CD8-positive, alpha-beta memory T cell (primary cell): ENCODE results near the gene GCAT. TPM values are rescaled to one million over a fixed set of nuclear protein-coding genes. Genes with fewer than 3 reads are reported as not detected.

Source experiments
- CTCF ChIA-PET: fragments of 350-600 bp; sonication (Branson Sonifier 250); formaldehyde crosslinking; loops from one replicate; lab custom pipeline; 2021; ENCODE audit warnings: antibody characterized with exemption; lab: Charles Lee
- POLR2A ChIA-PET: fragments of 350-600 bp; sonication (Branson Sonifier 250); formaldehyde crosslinking; loops from one replicate; lab custom pipeline; 2021; ENCODE audit warnings: antibody characterized with exemption; lab: Charles Lee
- DNase-seq, 5 donors: peaks; one replicate each; pipeline versions ENCODE4 v3.0.0 to v3.0.0-alpha.2; 2020 to 2022; ENCODE audit warnings: mixed read lengths in 1 of 5
- H3K27ac ChIP-seq: one replicate; pipeline ENCODE4 v1.7.0; 2013; ENCODE audit warnings: low read depth, mild to moderate bottlenecking, low read length, moderate library complexity
- H3K27me3 ChIP-seq: 2 replicates; pipeline ENCODE4 v1.7.0; 2013; ENCODE audit warnings: low read length, mild to moderate bottlenecking; ENCODE audit not compliant: insufficient read depth, poor library complexity, severe bottlenecking
- H3K36me3 ChIP-seq: 2 replicates; pipeline ENCODE4 v1.7.0; 2013; ENCODE audit warnings: mild to moderate bottlenecking, low read length, moderate library complexity; ENCODE audit not compliant: insufficient read depth
- H3K4me1 ChIP-seq: 2 replicates; pipeline ENCODE4 v1.7.0; 2013; ENCODE audit warnings: mild to moderate bottlenecking, low read length, moderate library complexity; ENCODE audit not compliant: insufficient read depth
- H3K4me3 ChIP-seq: 2 replicates; pipeline ENCODE4 v1.7.0; 2013; ENCODE audit warnings: mild to moderate bottlenecking, low read length
- H3K9me3 ChIP-seq: 2 replicates; pipeline ENCODE4 v1.7.0; 2013; ENCODE audit warnings: mild to moderate bottlenecking, low read length
- H3K27ac Mint-ChIP-seq, 8 donors: one replicate each; pipeline ENCODE4 v1.8.0; 2020 to 2021; ENCODE audit warnings: mixed read lengths in 8 of 8, mild to moderate bottlenecking in 6 of 8, inconsistent platforms in 3 of 8, moderate library complexity in 3 of 8
- H3K27me3 Mint-ChIP-seq, 2 donors: one replicate each; pipeline ENCODE4 v1.8.0; 2020 to 2021; ENCODE audit warnings: mixed read lengths in 2 of 2, mild to moderate bottlenecking in 1 of 2, moderate library complexity in 1 of 2
- H3K36me3 Mint-ChIP-seq, 3 donors: one replicate each; pipeline ENCODE4 v1.8.0; 2020 to 2021; ENCODE audit warnings: mixed read lengths in 3 of 3, inconsistent platforms in 1 of 3, mild to moderate bottlenecking in 1 of 3
- H3K4me1 Mint-ChIP-seq, 3 donors: one replicate each; pipeline ENCODE4 v1.8.0; 2020 to 2021; ENCODE audit warnings: mixed read lengths in 3 of 3, inconsistent platforms in 1 of 3, mild to moderate bottlenecking in 1 of 3
- H3K4me3 Mint-ChIP-seq, 7 donors: one replicate each; pipeline ENCODE4 v1.8.0; 2020 to 2021; ENCODE audit warnings: mixed read lengths in 7 of 7, mild to moderate bottlenecking in 6 of 7, moderate library complexity in 4 of 7, inconsistent platforms in 2 of 7
- H3K9me3 Mint-ChIP-seq, 5 donors: one replicate each; pipeline ENCODE4 v1.8.0; 2020 to 2022; ENCODE audit warnings: mixed read lengths in 5 of 5, mild to moderate bottlenecking in 3 of 5, moderate library complexity in 2 of 5, inconsistent platforms in 1 of 5
- polyA plus RNA-seq: library from polyadenylated mRNA; unstranded; fragments of 300-500 nt; fragmentation: Illumina TruSeq; gene quantifications from one replicate; pipeline ENCODE4 v1.2.3, GENCODE V29; 2021
- total RNA-seq, 2 experiments: library from RNA; stranded (reverse); gene quantifications; one replicate each; pipeline ENCODE4 v1.2.3, GENCODE V29; 2021

Gene GCAT
- total and polyA plus RNA-seq, 3 experiments from 2014 or later, result 1.6 to 10.0 (median 9.3) TPM

DNA sequence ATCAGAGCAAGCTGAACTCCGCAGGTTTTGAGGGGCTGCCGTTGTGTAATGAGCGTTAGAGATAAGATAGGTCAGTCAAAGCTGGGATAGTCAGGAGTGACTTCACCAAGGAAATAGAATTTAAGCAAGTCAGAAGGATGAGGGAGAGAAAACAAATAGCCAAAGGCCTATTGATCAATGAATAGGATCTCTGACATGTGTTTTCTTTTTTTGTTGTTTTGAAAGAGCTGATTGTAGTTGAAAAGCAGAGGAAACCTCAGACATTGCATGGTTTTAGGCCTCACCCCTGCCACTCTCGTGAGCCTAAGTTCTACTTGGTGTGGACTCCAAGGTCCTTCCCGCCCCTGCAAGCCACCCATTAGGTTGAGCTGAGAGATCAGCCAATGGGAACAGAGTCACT, 44.7 kb downstream of the GCAT start:
- H3K9me3 Mint-ChIP-seq, result no peaks in the 10 kb centered on the region
- Histone ChIP-seq H3K36me3 (peaks cover 30% of the 10 kb centered on the region), H3K9me3 (no peaks in the 10 kb centered on the region), H3K4me1 (peaks cover 36% of the 10 kb centered on the region), H3K4me3 (no peak overlapping the region), H3K27ac (no peak overlapping the region), H3K27me3 (no peaks in the 10 kb centered on the region)
- peaks cover 0 to 1% of the 10 kb centered on the region in 2 donors for H3K27me3 Mint-ChIP-seq
- peak overlapping the region in 1 of 7 donors; percentile 44 for H3K4me3 Mint-ChIP-seq
- peaks cover 8 to 65% (median 10%) of the 10 kb centered on the region in 3 donors for H3K36me3 Mint-ChIP-seq
- ChIA-PET POLR2A (no interaction called here), CTCF (interaction anchor here (1.2 to 1.7 kb wide), 2 partner anchors 8 to 11 kb away, joined by 5 read pairs; partner anchors contain the start of gene ANKRD54)
- H3K4me1 Mint-ChIP-seq, result peaks cover 50 to 69% (median 63%) of the 10 kb centered on the region in 3 donors
- no peak for DNase-seq
- H3K27ac Mint-ChIP-seq, result no peak overlapping the region

DNA sequence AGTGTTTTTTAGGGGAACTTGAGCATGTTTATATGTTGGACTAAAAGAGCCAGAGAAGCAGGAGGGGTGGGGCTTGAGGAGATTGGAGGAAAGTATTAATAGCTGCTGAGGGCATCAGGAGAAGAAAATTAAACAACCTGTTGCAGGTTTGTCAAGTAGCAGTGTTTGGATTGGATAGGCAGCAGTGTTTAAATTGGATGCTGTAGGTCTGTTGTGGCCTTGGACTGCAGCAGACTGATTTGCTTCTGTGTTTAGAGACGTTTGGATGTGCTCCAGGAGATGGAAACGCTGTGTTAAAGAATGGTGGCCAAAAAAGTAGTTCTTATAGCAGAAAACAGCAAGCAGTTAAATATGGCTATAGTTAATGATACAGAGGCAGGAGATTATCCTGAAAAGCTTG, 47.2 kb downstream of the GCAT start:
- H3K4me1 ChIP-seq, result peaks cover 25% of the 10 kb centered on the region
- ChIA-PET POLR2A (interaction anchor here (1.1 kb wide), 1 partner anchor 11 kb away, joined by 3 read pairs; the partner anchor contains the start of gene ANKRD54), CTCF (interaction anchor here (1.1 to 3.5 kb wide), 3 partner anchors 8 to 37 kb away, joined by 5 to 13 read pairs (median 5); no protein-coding TSS in a partner anchor)
- Mint-ChIP-seq H3K9me3 (no peaks in the 10 kb centered on the region), H3K4me1 (peaks cover 40 to 53% (median 47%) of the 10 kb centered on the region in 3 donors), H3K36me3 (peaks cover 11 to 72% (median 17%) of the 10 kb centered on the region in 3 donors), H3K27ac (peak overlapping the region in 4 of 8 donors; percentile 0 to 17 (median 8)), H3K4me3 (peak overlapping the region in 1 of 7 donors; percentile 51), H3K27me3 (peaks cover 0 to 1% of the 10 kb centered on the region in 2 donors)
- peaks cover 43% of the 10 kb centered on the region for H3K36me3 ChIP-seq
- no peak overlapping the region for H3K4me3 ChIP-seq
- H3K27me3 ChIP-seq, result no peaks in the 10 kb centered on the region
- no peak for DNase-seq
- no peaks in the 10 kb centered on the region for H3K9me3 ChIP-seq
- H3K27ac ChIP-seq, result no peak overlapping the region

DNA sequence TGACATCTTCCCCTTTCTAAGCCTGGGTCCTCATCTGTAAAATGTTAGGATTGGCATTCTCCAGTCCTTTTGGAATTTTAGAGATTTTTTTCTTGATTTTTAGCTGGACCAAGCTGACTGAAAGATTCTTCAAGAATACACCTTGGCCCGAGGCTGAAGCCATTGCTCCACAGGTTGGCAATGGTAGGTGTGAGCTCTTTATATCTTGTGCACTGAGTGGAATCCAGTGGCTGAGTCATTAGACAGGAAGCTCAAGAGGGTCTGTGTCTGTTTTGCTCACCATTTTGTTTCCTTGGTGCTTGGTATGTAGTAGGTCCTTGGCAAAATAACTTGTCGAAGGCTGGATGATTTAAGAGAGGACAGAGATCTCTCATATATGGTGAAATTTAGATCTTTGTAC, 47.7 kb downstream of the GCAT start:
- Mint-ChIP-seq H3K9me3 (no peaks in the 10 kb centered on the region), H3K36me3 (peaks cover 11 to 77% (median 17%) of the 10 kb centered on the region in 3 donors), H3K4me1 (peaks cover 37 to 50% (median 42%) of the 10 kb centered on the region in 3 donors), H3K27ac (peak overlapping the region in 5 of 8 donors; percentile 0 to 55 (median 17)), H3K27me3 (peaks cover 0 to 1% of the 10 kb centered on the region in 2 donors), H3K4me3 (peak overlapping the region in 1 of 7 donors; percentile 25)
- Histone ChIP-seq H3K27ac (no peak overlapping the region), H3K4me3 (no peak overlapping the region), H3K9me3 (no peaks in the 10 kb centered on the region), H3K36me3 (peaks cover 45% of the 10 kb centered on the region), H3K27me3 (no peaks in the 10 kb centered on the region), H3K4me1 (peaks cover 20% of the 10 kb centered on the region)
- CTCF ChIA-PET, result interaction anchor here (1.1 to 3.5 kb wide), 3 partner anchors 8 to 37 kb away, joined by 5 to 13 read pairs (median 5); no protein-coding TSS in a partner anchor
- DNase-seq, result no peak
- POLR2A ChIA-PET, result interaction anchor here (1.1 kb wide), 1 partner anchor 12 kb away, joined by 3 read pairs; the partner anchor contains the start of gene ANKRD54

DNA sequence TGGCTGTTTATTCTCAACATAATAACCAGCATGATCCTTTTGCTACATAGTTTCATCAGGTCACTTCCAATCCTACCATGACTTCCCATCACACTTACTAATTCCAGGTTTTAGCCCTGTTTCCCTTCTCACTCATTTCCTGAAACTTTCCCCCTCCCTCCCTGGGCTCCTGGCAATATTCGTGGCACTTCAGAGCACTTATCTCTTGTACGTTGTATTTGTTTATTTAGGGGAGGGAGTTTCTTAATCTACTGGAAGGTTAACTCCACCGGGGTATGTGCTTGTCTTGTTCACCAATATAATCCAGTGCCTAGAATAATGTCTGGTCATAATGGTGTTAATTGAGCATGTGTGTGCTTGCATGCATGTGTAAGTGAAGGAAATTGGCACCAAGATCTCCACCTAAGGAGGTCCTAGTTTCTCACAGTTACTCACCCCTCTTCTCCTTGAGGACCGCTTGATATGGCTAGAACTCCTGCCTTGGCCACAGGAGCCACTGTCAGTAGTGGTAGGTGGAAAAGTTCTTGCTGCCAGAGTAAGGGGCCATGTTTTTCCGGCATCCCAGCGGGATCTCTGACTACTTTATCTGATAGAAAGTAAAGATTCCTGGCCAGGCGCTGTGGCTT, 53.2 kb downstream of the GCAT start:
- no peak overlapping the region for H3K4me3 ChIP-seq
- no peaks in the 10 kb centered on the region for H3K27me3 ChIP-seq
- H3K36me3 ChIP-seq, result peaks cover 58% of the 10 kb centered on the region
- peak overlapping the region in 1 of 7 donors; percentile 32 for H3K4me3 Mint-ChIP-seq
- no peak overlapping the region for H3K27ac ChIP-seq
- peaks cover 7 to 13% (median 11%) of the 10 kb centered on the region in 3 donors for H3K4me1 Mint-ChIP-seq
- H3K36me3 Mint-ChIP-seq, result peaks cover 7 to 80% (median 28%) of the 10 kb centered on the region in 3 donors
- H3K9me3 Mint-ChIP-seq, result no peaks in the 10 kb centered on the region
- CTCF ChIA-PET, result interaction anchor here (1.7 to 8.6 kb wide), 2 partner anchors 17 to 44 kb away, joined by 4 to 140 read pairs; partner anchors contain the start of gene ANKRD54
- H3K9me3 ChIP-seq, result no peaks in the 10 kb centered on the region
- POLR2A ChIA-PET, result interaction anchor here (0.5 to 1.3 kb wide), 2 partner anchors 17 to 204 kb away, joined by 3 to 6 read pairs; partner anchors contain the start of gene ANKRD54
- H3K4me1 ChIP-seq, result no peaks in the 10 kb centered on the region
- H3K27me3 Mint-ChIP-seq, result peaks cover 0 to 1% of the 10 kb centered on the region in 2 donors
- peak overlapping the region in 1 of 8 donors; percentile 35 for H3K27ac Mint-ChIP-seq
- no peak for DNase-seq

DNA sequence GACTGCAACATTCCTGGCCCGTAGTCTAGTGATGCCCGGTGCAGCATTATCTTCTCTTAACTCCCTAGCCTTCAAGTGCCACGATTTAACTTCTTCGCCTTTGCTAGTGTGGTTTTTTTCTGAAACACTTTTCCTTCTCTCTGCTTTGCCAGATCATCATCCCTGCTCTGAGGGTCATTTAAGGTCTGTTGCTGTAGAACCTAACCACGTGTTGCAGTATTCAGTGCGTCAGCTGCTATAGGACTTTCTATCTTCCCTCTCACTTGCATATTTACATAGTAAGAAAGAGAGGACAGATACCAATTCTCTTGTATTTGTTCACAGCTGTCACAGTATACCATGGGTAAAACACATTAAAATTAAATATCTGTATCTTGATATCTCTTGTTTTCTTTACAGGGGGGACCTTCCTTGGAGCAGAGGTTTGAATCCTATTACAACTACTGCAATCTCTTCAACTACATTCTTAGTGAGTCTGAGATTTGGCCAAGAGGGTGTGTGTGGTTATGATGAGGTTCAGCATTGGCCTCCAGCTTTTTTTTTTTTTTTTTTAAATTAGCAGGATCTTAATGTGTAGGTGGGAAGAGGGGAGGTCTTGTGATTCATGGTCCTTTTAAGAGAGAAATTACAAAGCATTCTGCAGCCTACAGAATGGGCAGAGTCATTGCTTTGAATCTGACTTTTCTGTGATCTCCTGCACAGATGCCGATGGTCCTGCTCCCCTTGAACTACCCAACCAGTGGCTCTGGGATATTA, 55.0 kb downstream of the GCAT start:
- Mint-ChIP-seq H3K4me3 (no peak overlapping the region), H3K27me3 (no peaks in the 10 kb centered on the region), H3K27ac (peak overlapping the region in 2 of 8 donors; percentile 1 to 69), H3K36me3 (peaks cover 7 to 80% (median 30%) of the 10 kb centered on the region in 3 donors), H3K4me1 (peaks cover 7 to 12% (median 7%) of the 10 kb centered on the region in 3 donors), H3K9me3 (no peaks in the 10 kb centered on the region)
- DNase-seq, result no peak
- peaks cover 57% of the 10 kb centered on the region for H3K36me3 ChIP-seq
- ChIA-PET POLR2A (interaction anchor here (0.6 kb wide), 2 partner anchors 44 to 226 kb away, joined by 3 to 4 read pairs; no protein-coding TSS in a partner anchor), CTCF (interaction anchor here (0.6 to 8.6 kb wide), 32 partner anchors 7 to 237 kb away, joined by 3 to 140 read pairs (median 5); partner anchors contain the start of genes ANKRD54, EIF3L and PDXP)
- no peak overlapping the region for H3K4me3 ChIP-seq
- no peaks in the 10 kb centered on the region for H3K4me1 ChIP-seq
- no peak overlapping the region for H3K27ac ChIP-seq
- H3K27me3 ChIP-seq, result no peaks in the 10 kb centered on the region
- no peaks in the 10 kb centered on the region for H3K9me3 ChIP-seq

DNA sequence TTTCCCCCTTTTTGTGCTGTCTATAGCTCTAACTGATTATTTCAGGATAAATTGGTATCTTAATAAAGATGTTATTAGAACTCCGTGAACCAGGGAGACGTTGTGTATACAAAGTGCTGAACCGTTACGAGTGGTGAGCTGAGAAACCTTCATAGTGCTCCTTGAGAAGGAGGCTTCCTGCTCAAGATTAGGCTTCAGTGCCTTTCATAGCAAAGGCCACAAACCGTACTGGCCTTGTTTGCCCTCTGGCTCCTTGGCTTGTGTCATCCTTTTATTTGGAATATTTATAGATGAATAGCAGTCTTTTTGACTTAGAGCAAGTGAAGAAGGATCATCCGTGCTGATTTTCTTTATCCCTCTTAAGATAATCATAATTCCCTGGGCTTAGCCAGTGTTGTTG, 57.8 kb downstream of the GCAT start:
- DNase-seq, result no peak
- Histone ChIP-seq H3K27me3 (no peaks in the 10 kb centered on the region), H3K36me3 (peaks cover 53% of the 10 kb centered on the region), H3K4me3 (no peak overlapping the region), H3K4me1 (no peaks in the 10 kb centered on the region), H3K27ac (no peak overlapping the region), H3K9me3 (no peaks in the 10 kb centered on the region)
- H3K4me3 Mint-ChIP-seq, result no peak overlapping the region
- ChIA-PET CTCF (interaction anchor here (1.8 to 8.6 kb wide), 4 partner anchors 10 to 258 kb away, joined by 5 to 140 read pairs (median 9); partner anchors contain the start of gene EIF3L), POLR2A (no interaction called here)
- no peak overlapping the region for H3K27ac Mint-ChIP-seq
- peaks cover 4 to 83% (median 25%) of the 10 kb centered on the region in 3 donors for H3K36me3 Mint-ChIP-seq
- H3K9me3 Mint-ChIP-seq, result no peaks in the 10 kb centered on the region
- H3K4me1 Mint-ChIP-seq, result peaks cover 3 to 8% (median 7%) of the 10 kb centered on the region in 3 donors
- no peaks in the 10 kb centered on the region for H3K27me3 Mint-ChIP-seq
